K562 (cell line): ENCODE data around the gene ANKLE1.

Experiments used
- BRD4 ChIP-seq: fragments of 200-600 bp; sonication (generic); IDR thresholded peaks from 2 replicates; pipeline ENCODE4 v1.6.1; 2017; ENCODE audit warnings: inconsistent platforms
- CREB1 ChIP-seq, 2 experiments: sonication (generic) in 1 of 2; formaldehyde crosslinking in 1 of 2; IDR thresholded peaks; 2 replicates each; pipeline versions ENCODE4 v1.6.1 to v1.8.0; 2012 to 2022; ENCODE audit warnings: inconsistent platforms in 1 of 2, mild to moderate bottlenecking in 1 of 2, missing genetic modification reagents in 1 of 2, moderate library complexity in 1 of 2
- ELF1 ChIP-seq: fragments of 200-800 bp; sonication (Bioruptor generic); IDR thresholded peaks from 2 replicates; pipeline ENCODE4 v1.6.1; 2016; ENCODE audit warnings: missing genetic modification characterization, missing compliant biosample characterization
- EP300 ChIP-seq: IDR thresholded peaks from 2 replicates; pipeline ENCODE4 v1.6.1; 2012; ENCODE audit warnings: low read length, improper control_type of control experiment
- FOXM1 ChIP-seq, 2 experiments: fragments of 450-650 bp in 1 of 2; sonication (generic) in 1 of 2; formaldehyde crosslinking in 1 of 2; IDR thresholded peaks; 2 replicates each; pipeline versions ENCODE4 v1.6.1 to v1.9.0; 2017 to 2022; ENCODE audit warnings: low read depth in 2 of 2, mild to moderate bottlenecking in 2 of 2, missing genetic modification reagents in 1 of 2, moderate library complexity in 1 of 2
- KLF1 ChIP-seq: fragments of 450-650 bp; IDR thresholded peaks from 2 replicates; pipeline ENCODE4 v1.6.1; 2016; ENCODE audit warnings: missing genetic modification characterization, missing compliant biosample characterization
- MTA2 ChIP-seq: fragments of 450-650 bp; IDR thresholded peaks from 2 replicates; pipeline ENCODE4 v1.6.1; 2016; ENCODE audit warnings: low read depth
- NR2C1 ChIP-seq, 2 experiments: fragments of 450-650 bp; IDR thresholded peaks; 2 replicates each; pipeline ENCODE4 v1.6.1; 2017; ENCODE audit warnings: mild to moderate bottlenecking in 2 of 2, antibody characterized with exemption in 1 of 2, inconsistent platforms in 1 of 2, missing compliant biosample characterization in 1 of 2, missing genetic modification characterization in 1 of 2
- POLR2AphosphoS5 ChIP-seq: IDR thresholded peaks from 2 replicates; pipeline ENCODE4 v1.6.1; 2011; ENCODE audit warnings: mild to moderate bottlenecking, low read depth, low read length, moderate library complexity; ENCODE audit not compliant: control insufficient read depth, insufficient read depth
- TF ChIP-seq, protein P1 (sequence below), 3 experiments: IDR thresholded peaks in 2 of 3; conservative IDR thresholded peaks in 1 of 3; 2 replicates each; pipeline ENCODE4 v1.5.1; 2011 to 2012; ENCODE audit warnings: low read length in 3 of 3, mild to moderate bottlenecking in 3 of 3, control low read depth in 2 of 3, improper control_type of control experiment in 1 of 3, inconsistent platforms in 1 of 3, low read depth in 1 of 3, mixed read lengths in 1 of 3, moderate library complexity in 1 of 3; ENCODE audit not compliant: insufficient read depth in 2 of 3

DNA sequence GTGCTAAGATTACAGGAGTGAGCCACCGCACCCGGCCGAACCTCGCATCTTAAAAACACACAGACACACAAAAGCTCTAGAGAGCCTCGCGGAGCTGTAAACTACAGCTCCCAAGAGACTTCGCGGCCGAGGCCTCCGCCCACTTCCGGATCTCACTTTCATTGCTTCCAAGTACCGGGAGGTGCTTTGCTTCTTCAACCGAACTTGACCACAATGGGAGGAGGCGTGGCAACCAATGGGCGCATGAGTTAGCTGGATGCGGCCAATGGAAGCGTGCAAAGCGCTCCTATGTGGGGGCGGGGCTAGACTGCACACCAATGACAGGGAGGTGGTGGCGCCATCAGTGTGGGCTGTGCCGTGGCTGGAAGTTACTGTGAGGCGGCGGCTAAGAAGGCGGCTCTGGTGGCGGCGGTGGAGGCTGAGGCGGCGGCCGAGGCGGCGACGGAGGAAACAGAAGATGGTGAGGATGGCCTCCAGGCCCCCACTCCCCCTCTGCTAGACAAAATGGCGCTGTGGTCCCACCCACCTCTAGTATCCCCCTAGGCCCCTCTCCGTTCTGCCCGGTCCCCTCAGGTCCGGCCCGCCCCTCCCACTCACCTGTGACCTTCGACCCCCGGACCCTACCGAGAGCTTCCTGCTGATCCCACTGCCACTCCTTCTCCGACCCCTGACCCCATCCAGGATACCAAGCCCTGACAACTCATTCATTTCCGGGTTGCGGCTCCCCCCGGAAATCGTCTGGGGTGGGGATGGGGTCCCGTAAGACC lies 27.7 kb downstream of the ANKLE1 start, which contains the start of gene DDA1:
- TF ChIP-seq EP300: peak; percentile 4; the same call in 1 of the 2 replicates
- TF ChIP-seq ELF1 (tag): peak; percentile 93
- TF ChIP-seq CREB1 (IDR thresholded peaks at IDR 0.05): 0 out of 2 replicates have a peak, but pooled peaks have one; percentile 53
- TF ChIP-seq CREB1 (CRISPR knock-in tag; IDR thresholded peaks at IDR 0.05): peak; percentile 77
- no peak for TF ChIP-seq FOXM1 (IDR thresholded peaks at IDR 0.05; ENCODE audit: low read depth)
- no peak for TF ChIP-seq FOXM1 (CRISPR knock-in tag; IDR thresholded peaks at IDR 0.05; ENCODE audit: low read depth)
- no peak for TF ChIP-seq BRD4
- TF ChIP-seq, protein P1, sequence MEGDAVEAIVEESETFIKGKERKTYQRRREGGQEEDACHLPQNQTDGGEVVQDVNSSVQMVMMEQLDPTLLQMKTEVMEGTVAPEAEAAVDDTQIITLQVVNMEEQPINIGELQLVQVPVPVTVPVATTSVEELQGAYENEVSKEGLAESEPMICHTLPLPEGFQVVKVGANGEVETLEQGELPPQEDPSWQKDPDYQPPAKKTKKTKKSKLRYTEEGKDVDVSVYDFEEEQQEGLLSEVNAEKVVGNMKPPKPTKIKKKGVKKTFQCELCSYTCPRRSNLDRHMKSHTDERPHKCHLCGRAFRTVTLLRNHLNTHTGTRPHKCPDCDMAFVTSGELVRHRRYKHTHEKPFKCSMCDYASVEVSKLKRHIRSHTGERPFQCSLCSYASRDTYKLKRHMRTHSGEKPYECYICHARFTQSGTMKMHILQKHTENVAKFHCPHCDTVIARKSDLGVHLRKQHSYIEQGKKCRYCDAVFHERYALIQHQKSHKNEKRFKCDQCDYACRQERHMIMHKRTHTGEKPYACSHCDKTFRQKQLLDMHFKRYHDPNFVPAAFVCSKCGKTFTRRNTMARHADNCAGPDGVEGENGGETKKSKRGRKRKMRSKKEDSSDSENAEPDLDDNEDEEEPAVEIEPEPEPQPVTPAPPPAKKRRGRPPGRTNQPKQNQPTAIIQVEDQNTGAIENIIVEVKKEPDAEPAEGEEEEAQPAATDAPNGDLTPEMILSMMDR (IDR thresholded peaks at IDR 0.05 in 2 of 3, conservative IDR thresholded peaks at IDR 0.05 in 1 of 3; ENCODE audit: insufficient read depth in 2 of 3, low read depth in 1 of 3, low read length in 3 of 3): no peak; a peak in 1 of 6 replicates
- peak; percentile 74 for TF ChIP-seq MTA2
- TF ChIP-seq KLF1: no peak
- TF ChIP-seq NR2C1 (IDR thresholded peaks at IDR 0.05): peak; percentile 99
- TF ChIP-seq NR2C1 (tag; IDR thresholded peaks at IDR 0.05): peak; percentile 99
- no peak for TF ChIP-seq POLR2AphosphoS5
